GM12864 (cell line): Measurements from ENCODE around the gene IMMT.

Experiments used
- DNase-seq: peaks from one replicate; pipeline ENCODE4 v3.0.0-alpha.2; 2011; ENCODE audit warnings: low read depth
- H3K4me3 ChIP-seq: 2 replicates; pipeline ENCODE4 v1.5.1; 2011; ENCODE audit warnings: mild to moderate bottlenecking, low read depth, low read length, control low read depth
- TF ChIP-seq, protein P1 (sequence below): IDR thresholded peaks from 2 replicates; pipeline ENCODE4 v1.5.1; 2011; ENCODE audit warnings: low read depth, mild to moderate bottlenecking, moderate library complexity, low read length, control low read depth, inconsistent platforms; ENCODE audit errors: missing control alignments

The IMMT gene

DNA sequence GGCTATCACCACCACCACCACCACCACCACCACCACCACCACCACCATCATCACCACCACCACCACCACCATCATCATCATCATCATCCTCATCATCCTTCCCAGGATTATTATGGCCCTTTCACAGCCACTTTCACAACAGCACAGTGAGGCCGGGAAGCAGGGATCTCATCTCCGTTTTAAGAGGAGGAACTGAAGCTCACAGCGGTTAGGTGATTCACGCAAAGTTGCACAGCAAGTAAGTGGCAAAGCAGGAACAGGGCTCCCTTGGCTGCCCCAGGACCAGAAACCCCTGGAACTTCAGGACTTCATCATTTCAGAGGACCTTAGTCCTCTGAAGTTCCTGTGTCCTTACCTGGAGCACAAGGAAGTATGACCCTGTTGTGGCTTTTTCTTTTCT lies 30.8 kb upstream of the IMMT start:
- no peak overlapping the region for H3K4me3 ChIP-seq
- TF ChIP-seq, protein P1, sequence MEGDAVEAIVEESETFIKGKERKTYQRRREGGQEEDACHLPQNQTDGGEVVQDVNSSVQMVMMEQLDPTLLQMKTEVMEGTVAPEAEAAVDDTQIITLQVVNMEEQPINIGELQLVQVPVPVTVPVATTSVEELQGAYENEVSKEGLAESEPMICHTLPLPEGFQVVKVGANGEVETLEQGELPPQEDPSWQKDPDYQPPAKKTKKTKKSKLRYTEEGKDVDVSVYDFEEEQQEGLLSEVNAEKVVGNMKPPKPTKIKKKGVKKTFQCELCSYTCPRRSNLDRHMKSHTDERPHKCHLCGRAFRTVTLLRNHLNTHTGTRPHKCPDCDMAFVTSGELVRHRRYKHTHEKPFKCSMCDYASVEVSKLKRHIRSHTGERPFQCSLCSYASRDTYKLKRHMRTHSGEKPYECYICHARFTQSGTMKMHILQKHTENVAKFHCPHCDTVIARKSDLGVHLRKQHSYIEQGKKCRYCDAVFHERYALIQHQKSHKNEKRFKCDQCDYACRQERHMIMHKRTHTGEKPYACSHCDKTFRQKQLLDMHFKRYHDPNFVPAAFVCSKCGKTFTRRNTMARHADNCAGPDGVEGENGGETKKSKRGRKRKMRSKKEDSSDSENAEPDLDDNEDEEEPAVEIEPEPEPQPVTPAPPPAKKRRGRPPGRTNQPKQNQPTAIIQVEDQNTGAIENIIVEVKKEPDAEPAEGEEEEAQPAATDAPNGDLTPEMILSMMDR = no peak
- no peak for DNase-seq

DNA sequence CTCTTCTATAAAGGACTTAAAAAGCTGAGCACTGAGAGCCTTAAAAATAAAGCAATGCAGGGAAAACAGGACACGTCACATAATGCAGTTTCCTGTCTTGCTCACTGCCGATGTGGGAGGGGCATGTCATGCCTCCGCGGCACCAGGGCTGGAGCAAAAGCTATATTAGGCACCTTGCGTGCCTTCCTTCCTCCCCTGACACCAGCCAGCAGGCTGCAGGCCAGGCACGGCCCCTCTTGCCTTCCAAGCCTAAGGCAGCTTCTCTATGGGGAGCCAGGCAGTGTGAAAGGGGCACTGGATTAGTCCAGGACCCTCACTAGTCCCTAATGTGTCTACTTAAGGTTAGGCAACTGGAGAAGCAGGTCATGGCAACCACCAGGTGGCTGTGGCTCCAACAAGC lies 30.3 kb upstream of the IMMT start:
- TF ChIP-seq, protein P1 = peak; percentile 28
- DNase-seq = peak; percentile 57

DNA sequence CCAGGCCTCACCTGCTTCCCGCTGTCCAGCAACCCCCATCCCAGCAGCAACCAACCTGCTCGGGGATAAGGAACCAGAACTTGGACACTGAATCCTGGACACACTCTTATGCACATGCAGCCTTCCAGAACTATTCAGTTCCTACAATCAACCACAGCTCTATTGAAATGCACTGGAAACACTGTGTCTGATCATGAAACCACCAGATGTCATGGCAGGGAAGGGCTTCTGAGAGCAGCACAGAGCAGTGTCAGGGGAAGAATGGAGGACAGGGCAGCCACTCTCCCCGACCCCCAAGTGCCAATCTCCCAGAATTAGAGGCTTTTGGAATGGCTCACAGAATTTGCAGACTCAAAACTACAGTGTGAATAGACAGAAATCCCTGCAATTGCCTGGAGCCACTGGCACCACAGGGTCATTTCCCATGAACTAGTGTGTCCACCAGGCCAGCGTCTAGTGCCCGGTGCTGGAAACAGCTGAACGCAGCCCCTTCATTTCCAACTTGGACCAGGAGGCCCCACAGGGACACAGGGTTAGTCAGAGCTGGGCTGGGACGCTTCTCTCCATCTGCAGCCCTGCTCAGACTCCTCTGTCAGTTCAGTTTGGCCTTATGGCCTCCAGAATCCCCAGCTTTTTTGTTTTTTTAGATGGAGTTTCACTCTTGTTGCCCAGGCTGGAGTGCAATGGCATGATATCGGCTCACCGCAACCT lies 29.5 kb upstream of the IMMT start:
- TF ChIP-seq, protein P1 = no peak
- H3K4me3 ChIP-seq = no peak overlapping the region

More for the DNA sequence above, 30.3 kb upstream of the IMMT start:
- no peak overlapping the region for H3K4me3 ChIP-seq

DNA sequence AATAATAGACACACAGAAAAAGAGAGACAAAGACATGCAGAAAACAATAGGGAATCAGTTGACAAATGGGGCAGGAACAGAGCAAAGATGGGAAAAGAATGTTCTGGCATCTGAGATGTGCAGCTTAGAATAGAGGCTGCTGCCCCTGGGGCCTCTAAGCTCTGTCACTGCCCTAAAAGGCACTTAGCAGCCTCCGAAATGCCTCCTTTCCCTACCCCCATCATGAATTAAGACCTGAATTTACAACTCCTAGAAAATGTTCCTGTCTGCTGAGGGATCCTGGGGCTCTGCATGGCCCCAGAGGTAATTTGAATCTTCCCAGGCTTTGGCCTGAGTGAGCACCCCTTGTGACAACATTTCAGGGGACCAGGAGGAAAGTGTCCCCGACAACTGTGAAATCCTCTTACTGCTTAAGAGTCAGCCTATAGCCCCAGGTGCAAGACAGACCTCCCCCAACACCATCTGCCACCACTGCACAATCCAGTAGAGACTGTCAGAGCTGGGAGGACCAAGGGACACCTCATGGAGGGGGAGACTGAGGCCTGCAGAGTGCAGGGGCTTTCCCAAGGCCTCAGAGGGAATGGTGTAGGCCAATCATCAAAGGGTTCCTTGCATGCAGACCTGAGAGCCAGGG lies 28.8 kb upstream of the IMMT start:
- TF ChIP-seq, protein P1 = no peak
- no peak overlapping the region for H3K4me3 ChIP-seq
- no peak for DNase-seq

More for the DNA sequence above, 29.5 kb upstream of the IMMT start:
- DNase-seq = no peak

DNA sequence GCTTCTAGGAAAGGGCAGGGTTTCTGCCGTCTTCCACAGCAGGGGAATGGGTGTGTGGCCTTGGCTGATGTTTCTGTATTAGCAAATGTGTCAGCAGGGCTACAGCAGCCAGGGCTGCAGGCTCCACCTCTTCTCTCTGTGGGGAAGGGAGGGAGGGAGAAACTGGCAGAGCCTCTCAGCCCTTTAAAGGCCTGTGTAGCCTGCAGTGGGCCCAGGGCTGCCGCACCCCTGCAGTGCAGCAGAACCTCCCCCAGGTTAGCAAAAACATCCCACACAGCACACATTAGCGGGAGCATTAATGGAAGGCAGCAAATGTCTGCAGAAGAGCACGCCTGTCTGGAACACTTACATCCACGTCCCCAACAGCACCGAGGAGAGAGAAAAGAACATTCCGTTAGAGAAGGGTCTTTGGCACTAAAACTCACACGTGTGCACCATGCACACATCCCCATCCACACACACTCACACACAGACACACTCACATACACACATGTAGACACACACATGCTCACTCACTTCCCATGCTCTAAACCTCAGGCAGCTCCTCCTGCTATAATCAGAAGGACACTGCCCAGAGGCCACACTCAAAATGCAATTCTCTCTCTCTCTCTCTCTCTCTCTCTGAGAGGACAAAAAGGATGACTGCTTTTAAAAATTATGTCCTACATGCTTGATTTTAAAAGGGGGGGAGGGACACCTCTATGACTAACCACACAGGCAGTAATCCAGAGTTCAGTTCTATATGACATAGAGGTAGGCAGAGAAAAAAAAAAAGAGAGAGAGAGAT lies 28.1 kb upstream of the IMMT start:
- DNase-seq = no peak
- no peak overlapping the region for H3K4me3 ChIP-seq
- TF ChIP-seq, protein P1 = no peak

DNA sequence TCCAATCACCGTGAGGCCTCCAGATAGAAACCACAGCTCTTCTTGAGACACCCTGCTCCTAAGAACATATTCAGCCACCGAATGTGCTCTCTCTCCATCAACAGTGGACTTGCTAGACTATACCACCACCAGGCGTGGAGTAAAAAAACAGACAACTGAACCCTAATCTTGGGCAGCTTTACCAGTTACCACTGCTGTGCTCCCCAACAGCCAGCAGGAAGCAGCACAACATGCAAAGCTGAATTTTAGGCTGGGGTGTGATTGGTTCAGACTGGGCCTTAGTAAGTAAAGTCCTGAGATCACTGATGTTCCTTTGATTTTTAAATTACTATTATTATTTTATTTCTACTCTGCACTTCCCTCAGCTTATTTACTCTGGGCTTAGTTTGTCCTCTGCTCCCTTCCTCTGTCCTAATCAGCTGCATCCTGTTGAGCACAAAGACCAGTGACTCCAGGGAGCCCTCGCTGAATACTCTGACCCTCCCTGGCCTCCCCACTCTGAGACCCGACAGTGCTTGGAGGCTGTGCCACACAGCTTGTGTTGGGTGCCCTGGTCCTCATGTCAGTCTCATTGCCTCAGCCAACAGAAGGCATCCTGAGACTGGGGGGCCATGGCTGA lies 25.9 kb upstream of the IMMT start:
- no peak overlapping the region for H3K4me3 ChIP-seq
- TF ChIP-seq, protein P1 = peak; percentile 92
- DNase-seq = peak; percentile 34
